GM12872 (cell line): Measurements from ENCODE around the gene ZNF341.

ENCODE experiments used
- CTCF ChIP-seq: IDR thresholded peaks from 3 replicates; pipeline ENCODE4 v1.5.1; 2011; ENCODE audit warnings: low read depth, mild to moderate bottlenecking, low read length, moderate library complexity; ENCODE audit not compliant: insufficient read depth

Gene ZNF341

GRCh38 chr20:33820362-33820761 lies 88.6 kb downstream of the ZNF341 start:
- TF ChIP-seq CTCF = no peak

- TF ChIP-seq CTCF = no peak
These were observed 89.6 kb downstream of the ZNF341 start for GRCh38 chr20:33821270-33821836.

GRCh38 chr20:33822423-33822822 lies 90.6 kb downstream of the ZNF341 start:
- no peak for TF ChIP-seq CTCF

DNA sequence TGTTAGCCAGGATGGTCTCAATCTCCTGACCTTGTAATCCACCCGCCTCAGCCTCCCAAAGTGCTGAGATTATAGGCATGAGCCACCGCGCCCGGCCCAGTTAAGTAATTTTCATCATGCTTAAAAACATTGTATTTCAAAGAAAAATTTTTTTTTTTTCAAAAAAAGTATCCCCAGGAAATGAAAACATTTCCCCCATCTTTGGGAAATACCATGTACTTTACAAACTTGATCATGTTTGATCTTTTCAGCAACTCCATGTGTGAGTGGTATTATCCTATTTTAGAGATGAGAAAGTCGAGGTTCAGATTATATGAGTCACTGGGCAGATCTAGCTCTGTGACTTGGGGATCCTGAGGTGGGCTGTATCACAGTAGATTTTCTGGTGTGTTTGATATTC lies 91.2 kb downstream of the ZNF341 start:
- TF ChIP-seq CTCF = no peak

GRCh38 chr20:33824852-33825251 lies 93.1 kb downstream of the ZNF341 start:
- TF ChIP-seq CTCF = no peak

GRCh38 chr20:33825340-33826269 lies 93.8 kb downstream of the ZNF341 start:
- TF ChIP-seq CTCF = no peak

GRCh38 chr20:33826270-33826897 lies 94.6 kb downstream of the ZNF341 start:
- no peak for TF ChIP-seq CTCF
